Ascending aorta (tissue), 2 donors: ENCODE measurements around the gene ACACA. TPM values are rescaled to one million over a fixed set of nuclear protein-coding genes. Genes with fewer than 3 reads are reported as not detected.

Experiments
- DNase-seq, 2 donors: peaks; one replicate each; pipeline ENCODE4 v3.0.0-alpha.2; 2019; ENCODE audit warnings: low spot score in 2 of 2
- H3K27ac ChIP-seq, 2 donors: fragments of 200-600 bp; sonication (generic); one replicate each; pipeline ENCODE4 v1.5.1; 2016 to 2017; ENCODE audit warnings: mild to moderate bottlenecking in 1 of 2
- H3K27me3 ChIP-seq: fragments of 200-600 bp; sonication (generic); one replicate; pipeline ENCODE4 v1.5.1; 2017
- H3K36me3 ChIP-seq, 2 donors: fragments of 200-600 bp; sonication (generic); one replicate each; pipeline ENCODE4 v1.5.1; 2016
- H3K4me1 ChIP-seq, 2 donors: fragments of 200-600 bp; sonication (generic); one replicate each; pipeline ENCODE4 v1.5.1; 2016 to 2017; ENCODE audit warnings: mild to moderate bottlenecking in 1 of 2
- H3K4me3 ChIP-seq, 2 donors: fragments of 200-600 bp; sonication (generic); one replicate each; pipeline ENCODE4 v1.5.1; 2016 to 2017; ENCODE audit warnings: mild to moderate bottlenecking in 1 of 2
- H3K9me3 ChIP-seq, 2 donors: fragments of 200-600 bp; sonication (generic); one replicate each; pipeline ENCODE4 v1.5.1; 2016
- intact Hi-C: fragments of 100-400 bp; cut with DNase I; formaldehyde crosslinking; loops from one replicate; pipeline ENCODE4 v1.15.1; 2023
- total RNA-seq: library from RNA; depleted of rRNA; stranded (reverse); fragments of >200 nt; gene quantifications from one replicate; pipeline ENCODE4 v1.1.0, GENCODE V29; 2016
- TF ChIP-seq, protein P1 (sequence below), 3 experiments: fragments of 200-600 bp in 2 of 3; fragments of 450-650 bp in 1 of 3; sonication (generic) in 2 of 3; IDR thresholded peaks; one replicate each; pipeline ENCODE4 v1.5.1; 2016 to 2019; ENCODE audit warnings: antibody characterized with exemption in 3 of 3, mild to moderate bottlenecking in 1 of 3, moderate library complexity in 1 of 3

ACACA gene
- total RNA-seq, 1 donor from 2014 or later, result 69.0 TPM

DNA sequence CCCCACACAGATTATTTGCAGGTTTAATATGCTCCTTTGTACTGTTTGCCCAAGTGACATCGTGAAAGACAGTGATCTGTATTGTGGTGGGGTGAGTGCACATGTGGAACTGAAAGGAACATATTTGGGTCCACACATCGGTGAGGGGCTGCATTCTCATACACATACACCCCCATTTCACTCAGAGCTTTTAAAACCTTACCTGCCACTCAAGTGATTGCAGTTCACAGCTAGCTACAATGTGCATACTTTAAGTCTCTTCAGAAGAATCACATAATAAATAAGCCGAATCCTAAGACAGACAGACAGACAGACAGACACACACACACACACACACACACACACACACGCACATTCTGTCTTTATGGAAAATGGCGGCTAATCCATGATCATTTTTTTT, 355.3 kb downstream of the ACACA start:
- Histone ChIP-seq H3K4me3 (no peak overlapping the region), H3K36me3 (peaks cover 14 to 33% of the 10 kb centered on the region in 2 donors), H3K4me1 (no peaks in the 10 kb centered on the region), H3K9me3 (no peaks in the 10 kb centered on the region), H3K27me3 (no peaks in the 10 kb centered on the region), H3K27ac (no peak overlapping the region)
- intact Hi-C loops, result no loop called here
- DNase-seq, result no peak
- TF ChIP-seq, protein P1, sequence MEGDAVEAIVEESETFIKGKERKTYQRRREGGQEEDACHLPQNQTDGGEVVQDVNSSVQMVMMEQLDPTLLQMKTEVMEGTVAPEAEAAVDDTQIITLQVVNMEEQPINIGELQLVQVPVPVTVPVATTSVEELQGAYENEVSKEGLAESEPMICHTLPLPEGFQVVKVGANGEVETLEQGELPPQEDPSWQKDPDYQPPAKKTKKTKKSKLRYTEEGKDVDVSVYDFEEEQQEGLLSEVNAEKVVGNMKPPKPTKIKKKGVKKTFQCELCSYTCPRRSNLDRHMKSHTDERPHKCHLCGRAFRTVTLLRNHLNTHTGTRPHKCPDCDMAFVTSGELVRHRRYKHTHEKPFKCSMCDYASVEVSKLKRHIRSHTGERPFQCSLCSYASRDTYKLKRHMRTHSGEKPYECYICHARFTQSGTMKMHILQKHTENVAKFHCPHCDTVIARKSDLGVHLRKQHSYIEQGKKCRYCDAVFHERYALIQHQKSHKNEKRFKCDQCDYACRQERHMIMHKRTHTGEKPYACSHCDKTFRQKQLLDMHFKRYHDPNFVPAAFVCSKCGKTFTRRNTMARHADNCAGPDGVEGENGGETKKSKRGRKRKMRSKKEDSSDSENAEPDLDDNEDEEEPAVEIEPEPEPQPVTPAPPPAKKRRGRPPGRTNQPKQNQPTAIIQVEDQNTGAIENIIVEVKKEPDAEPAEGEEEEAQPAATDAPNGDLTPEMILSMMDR (IDR thresholded peaks at IDR 0.05), result no peak

DNA sequence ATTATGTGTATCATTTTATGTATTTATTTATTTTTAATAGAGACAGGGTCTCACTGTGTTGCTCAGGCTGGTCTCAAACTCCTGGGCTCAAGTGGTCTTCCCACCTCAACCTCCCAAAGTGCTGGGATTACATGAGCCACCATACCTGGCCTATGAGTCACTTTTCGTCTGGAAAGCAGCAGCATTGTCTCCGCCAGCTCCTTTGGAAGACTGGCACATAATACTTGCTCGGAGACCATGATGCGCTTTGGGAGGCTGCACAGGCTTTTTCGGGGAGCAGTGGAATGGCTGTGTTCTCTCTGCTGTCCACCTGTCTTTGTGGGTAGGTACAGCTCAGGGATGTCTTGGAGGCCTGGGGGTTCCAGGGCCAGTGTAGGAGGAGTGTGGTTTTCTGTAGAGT, 355.7 kb downstream of the ACACA start:
- no peak for DNase-seq
- Histone ChIP-seq H3K4me1 (no peaks in the 10 kb centered on the region), H3K9me3 (no peaks in the 10 kb centered on the region), H3K27ac (no peak overlapping the region), H3K4me3 (no peak overlapping the region), H3K36me3 (peaks cover 12 to 30% of the 10 kb centered on the region in 2 donors), H3K27me3 (no peaks in the 10 kb centered on the region)
- TF ChIP-seq, protein P1 (IDR thresholded peaks at IDR 0.05), result no peak
- intact Hi-C loops, result no loop called here

DNA sequence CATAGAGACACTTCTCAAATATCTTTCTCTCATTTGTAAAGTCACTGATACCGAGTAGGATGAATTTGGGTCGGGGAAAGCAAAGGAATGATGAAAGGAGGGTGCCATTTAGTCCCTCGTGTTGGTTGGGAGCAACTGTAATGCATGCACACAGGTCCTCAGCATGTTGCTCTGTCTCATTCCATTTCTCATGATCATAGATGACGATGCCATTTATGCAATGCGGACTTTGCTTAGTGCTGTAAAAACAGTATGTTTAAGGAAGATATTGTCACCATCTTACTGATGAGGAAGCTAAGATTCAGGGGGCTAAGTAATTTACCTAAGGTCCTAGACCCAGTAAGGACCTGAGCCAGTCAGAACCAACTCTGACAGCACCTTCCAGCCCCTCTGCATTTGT, 357.8 kb downstream of the ACACA start:
- no peak for DNase-seq
- Histone ChIP-seq H3K9me3 (no peaks in the 10 kb centered on the region), H3K36me3 (peaks cover 9 to 17% of the 10 kb centered on the region in 2 donors), H3K27me3 (no peaks in the 10 kb centered on the region), H3K27ac (no peak overlapping the region), H3K4me1 (no peaks in the 10 kb centered on the region), H3K4me3 (no peak overlapping the region)
- TF ChIP-seq, protein P1 (IDR thresholded peaks at IDR 0.05), result no peak
- intact Hi-C loops, result no loop called here

DNA sequence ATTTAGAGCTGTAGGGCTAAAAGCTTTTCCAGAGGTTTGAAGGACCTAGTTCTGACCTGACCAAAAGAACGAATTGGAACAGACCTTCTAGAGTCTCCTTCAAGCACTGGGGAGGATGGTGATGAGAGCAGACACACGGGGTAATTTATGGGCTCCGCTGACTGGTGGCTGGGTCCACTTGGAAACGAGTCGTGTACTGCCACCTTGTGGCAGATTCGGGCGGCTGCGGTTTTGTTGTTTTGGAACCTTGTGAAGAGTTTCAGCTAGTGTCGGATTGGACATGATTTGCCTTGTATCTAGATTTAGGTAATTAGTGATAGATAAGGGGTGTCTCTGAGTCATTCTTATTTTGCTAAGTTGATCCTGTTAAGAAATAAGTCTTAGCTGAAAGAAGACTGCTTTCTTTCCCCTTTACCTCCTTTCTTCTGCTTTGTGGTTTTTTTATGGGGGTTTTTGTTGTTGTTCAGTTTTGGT, 359.0 kb downstream of the ACACA start:
- peak; percentile 26 to 75 for DNase-seq
- Histone ChIP-seq H3K27ac (no peak overlapping the region), H3K9me3 (no peaks in the 10 kb centered on the region), H3K27me3 (no peaks in the 10 kb centered on the region), H3K4me3 (no peak overlapping the region), H3K4me1 (no peaks in the 10 kb centered on the region), H3K36me3 (peaks cover 9 to 17% of the 10 kb centered on the region in 2 donors)
- TF ChIP-seq, protein P1 (IDR thresholded peaks at IDR 0.05), result peak; percentile 65 to 90 (median 81)
- intact Hi-C loops, result loop anchor here (1.0 to 2.0 kb wide), 2 partner anchors 418 to 445 kb away; no protein-coding TSS in a partner anchor

DNA sequence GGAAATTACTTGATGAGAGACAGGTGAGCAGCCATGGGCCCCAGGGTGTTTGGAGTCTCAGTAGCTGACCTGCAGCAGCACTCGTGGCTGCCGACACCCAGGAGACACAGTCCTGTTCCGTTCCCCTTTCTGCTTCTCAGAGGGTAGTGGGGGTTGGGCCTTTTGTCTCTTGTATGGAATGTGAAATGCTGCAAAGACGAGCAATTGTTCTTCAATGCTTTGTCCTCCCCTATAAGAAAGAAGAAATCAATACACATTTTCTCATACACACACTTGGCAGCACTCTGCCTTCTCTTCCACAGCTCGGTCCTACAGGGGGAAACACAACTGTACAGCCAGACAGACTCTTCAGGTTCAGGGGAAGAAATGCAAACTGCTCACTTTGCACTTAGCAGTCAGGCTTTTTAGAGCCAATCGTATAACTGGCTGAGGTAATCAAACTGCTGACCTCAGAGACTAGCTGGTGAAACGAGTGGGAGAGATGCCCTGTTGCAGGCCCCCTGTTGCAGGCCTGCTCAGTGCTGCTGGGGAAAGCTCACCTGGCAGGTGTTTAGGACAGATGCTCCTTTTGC, 361.2 kb downstream of the ACACA start:
- Histone ChIP-seq H3K4me3 (no peak overlapping the region), H3K36me3 (peaks cover 1 to 2% of the 10 kb centered on the region in 2 donors), H3K27me3 (no peaks in the 10 kb centered on the region), H3K9me3 (no peaks in the 10 kb centered on the region), H3K4me1 (no peaks in the 10 kb centered on the region), H3K27ac (no peak overlapping the region)
- TF ChIP-seq, protein P1 (IDR thresholded peaks at IDR 0.05), result no peak
- DNase-seq, result no peak
- intact Hi-C loops, result no loop called here
